Raji (cell line): ENCODE data around the gene ZBTB21.

Experiments used
- POLR2A ChIP-seq: IDR thresholded peaks from 2 replicates; pipeline ENCODE4 v1.6.1; 2011; ENCODE audit warnings: low read depth, low read length, control low read depth; ENCODE audit not compliant: insufficient read depth

ZBTB21 gene

DNA sequence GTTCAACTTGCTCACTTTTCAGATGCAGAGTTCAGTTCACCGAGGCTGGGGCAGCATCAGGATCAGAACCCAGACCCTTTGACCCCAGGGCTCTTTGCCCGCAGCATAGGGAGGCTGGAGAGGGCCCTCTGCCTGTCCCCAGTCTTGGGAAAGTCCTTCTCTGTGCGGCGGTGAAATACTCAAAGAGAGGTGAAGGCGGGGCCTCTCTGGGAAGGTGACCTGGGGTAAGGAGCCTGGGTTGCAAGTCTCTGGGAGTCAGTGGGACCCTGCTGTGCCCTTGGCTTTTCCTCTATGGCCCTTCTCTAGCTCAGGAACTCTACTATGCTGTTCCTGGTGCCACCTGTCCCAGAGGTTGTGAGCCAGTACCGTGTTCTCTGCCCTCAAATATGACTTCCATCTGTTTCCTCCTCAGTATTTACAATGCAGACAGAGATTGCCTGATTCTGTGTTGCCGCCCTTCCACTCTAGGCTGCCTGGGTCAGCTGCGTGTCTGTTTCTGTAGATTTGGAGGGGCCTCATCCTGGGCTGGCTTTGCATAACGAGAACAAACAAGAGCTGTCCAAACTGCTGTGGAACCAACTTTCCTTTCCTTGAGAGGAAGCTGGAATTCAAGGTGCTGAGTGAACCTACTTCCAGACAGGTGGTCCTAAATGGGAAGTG is 18.7 kb upstream of the ZBTB21 start:
- TF ChIP-seq POLR2A = no peak

DNA sequence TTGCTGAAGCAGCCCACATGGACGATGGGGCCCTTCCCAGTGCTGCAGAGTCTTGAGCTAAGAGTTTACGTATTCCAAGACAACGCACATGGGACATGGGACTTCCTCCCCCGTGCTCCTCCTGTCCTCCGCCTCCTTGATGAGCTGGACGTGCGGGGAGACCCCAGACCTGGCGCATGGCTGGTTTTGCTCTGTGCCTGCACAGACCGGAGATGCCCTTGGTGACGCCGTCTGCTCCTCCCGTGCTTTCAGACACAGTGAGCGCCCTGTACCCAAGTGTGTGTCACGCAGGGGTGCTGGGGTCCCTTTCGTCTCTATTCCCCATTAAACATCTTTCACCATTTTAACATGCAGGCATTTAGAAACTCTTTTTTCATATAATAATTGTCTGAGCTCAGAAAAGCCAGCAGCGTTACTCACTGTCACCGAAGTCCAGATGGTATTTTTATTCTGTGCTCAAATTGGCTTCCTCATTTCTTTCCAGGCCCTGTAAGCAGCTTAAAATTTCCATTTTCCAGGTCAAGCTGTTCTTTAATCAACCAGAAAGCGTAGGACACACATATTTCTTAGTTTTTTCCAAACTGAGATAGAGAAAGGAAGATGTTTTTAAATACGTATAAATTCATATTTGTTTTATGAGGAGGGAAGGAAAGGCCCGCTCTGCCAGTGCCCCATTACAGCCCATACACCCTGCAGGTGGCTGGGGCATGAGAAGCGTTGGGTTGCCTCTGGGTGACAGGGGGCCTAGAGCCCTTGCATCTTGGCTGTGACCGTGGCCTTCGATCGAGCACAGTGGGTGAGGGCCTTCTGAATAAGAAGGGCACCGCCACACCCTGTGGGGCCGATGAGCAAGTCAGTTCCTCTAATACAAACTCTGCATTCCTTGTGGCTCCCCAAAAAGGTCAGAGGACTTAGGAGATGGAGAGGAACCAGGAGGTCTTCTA is 17.9 kb upstream of the ZBTB21 start:
- TF ChIP-seq POLR2A = no peak

DNA sequence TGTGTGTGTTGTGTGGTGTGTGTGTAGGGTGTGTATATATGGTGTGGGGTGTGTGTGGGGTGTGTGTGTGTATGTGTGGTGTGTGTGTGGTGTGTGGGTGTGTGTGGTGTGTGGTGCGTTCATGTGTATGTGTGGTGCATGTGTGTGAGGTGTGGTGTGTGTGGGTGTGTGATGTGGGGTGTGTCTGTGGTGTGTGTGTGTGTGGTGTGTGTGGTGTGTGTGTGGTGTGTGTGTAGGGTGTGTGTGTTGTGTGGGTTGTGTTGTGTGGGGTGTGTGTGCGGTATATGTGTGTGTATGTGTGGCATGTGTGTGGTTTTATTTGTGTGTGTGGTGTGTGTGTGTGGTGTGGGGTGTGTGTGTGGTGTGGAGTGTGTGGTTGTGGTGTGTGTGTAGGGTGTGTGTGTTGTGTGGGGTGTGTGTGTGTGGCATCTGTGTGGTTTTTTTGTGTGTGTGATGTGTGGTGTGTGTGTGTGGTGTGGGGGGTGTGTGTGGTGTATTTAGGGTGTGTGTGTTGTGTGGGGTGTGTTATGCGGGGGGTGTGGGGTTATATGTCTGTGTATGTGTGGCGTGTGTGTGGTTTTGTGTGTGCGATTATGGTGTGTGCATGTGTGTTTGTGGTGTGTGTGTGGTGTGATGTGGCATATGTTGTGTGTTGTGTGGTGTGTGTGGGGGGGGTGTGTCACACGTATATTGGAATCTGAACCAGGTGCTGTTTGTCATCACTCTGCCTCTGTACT is 17.1 kb upstream of the ZBTB21 start:
- TF ChIP-seq POLR2A = no peak

DNA sequence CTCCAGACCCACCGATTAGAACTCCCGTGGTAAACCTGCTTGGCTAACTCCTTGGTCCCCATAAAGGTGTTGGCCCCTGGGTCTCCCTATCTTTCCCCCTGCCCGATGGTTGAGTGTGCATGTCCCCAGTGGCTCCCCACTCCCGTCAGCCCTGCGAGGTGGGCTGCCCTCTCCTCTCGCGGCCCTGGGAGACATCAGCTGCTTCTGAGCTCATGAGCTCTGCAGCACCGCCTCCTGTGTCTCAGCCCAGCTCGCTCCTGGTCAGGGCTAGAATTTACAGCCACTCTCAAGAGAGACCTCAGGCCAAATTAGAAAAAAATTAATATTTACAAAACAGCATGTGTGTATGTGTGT is 15.9 kb upstream of the ZBTB21 start:
- TF ChIP-seq POLR2A = no peak

DNA sequence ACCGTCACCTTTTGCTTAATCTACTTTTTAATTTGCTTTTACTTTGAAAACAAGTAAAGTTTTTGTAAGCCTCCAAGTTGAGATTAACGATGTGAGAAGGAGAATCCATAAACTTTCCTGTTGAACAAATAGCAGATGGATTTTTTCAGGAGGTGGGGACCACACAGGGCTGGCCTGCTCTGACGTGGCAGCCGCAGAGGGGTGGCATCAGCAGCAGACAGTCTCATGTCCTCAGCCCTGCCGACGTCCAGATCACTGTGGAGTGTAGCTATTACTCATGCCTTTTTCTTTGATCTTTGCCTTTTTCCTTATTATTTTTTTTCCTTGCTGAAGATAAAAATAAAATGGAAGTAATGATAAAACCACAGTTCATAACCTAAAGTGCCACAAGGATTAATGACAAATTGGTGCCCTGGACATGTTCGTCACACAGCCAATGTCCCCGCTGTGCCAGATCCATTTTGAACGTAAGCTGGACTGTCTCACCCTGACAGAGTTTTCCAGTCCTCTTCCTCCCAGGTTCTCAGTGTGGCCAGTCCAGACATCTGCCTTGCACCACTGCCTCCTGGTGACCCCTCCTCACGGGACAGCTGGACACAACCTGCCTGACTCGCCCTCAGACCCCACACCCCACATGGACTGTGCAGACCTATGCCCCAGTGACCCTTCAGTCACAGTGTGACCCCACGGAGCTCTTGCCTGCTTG is 15.4 kb upstream of the ZBTB21 start:
- no peak for TF ChIP-seq POLR2A

DNA sequence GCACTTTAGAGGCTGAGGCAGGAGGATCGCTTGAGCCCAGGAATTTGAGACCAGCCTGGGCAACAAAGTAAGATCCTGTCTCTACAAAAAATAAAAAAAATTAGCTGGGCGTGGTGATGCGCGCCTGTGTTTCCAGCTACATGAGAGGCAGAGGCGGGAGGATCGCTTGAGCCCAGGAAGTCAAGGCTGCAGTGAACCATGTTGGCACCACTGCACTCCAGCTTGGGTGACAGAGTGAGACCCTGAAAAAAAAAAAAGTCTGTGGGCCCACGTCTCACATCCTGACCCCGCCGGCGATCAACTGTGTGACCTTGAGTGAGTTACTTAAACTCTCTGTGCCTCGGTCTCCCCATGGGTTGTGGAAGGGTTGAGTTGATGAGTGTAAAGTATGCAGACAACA is 12.7 kb upstream of the ZBTB21 start:
- no peak for TF ChIP-seq POLR2A

DNA sequence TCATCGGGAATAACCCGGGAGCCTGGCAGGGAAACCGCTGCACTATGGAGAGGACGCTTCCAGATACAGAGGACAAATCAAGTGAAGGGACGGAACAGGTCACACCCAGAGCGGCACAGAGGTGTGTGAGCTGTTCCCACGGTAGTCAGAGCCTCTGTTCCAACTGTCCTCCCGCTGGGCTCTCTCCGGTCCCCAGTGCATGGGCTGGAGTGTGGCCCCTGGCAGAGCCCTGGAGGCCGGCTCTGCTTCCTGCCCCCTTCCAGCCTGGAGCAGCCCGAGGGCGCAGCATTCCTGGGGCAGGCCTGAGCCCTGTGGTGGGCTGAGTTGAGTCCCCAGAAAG is 11.9 kb upstream of the ZBTB21 start:
- TF ChIP-seq POLR2A = no peak

DNA sequence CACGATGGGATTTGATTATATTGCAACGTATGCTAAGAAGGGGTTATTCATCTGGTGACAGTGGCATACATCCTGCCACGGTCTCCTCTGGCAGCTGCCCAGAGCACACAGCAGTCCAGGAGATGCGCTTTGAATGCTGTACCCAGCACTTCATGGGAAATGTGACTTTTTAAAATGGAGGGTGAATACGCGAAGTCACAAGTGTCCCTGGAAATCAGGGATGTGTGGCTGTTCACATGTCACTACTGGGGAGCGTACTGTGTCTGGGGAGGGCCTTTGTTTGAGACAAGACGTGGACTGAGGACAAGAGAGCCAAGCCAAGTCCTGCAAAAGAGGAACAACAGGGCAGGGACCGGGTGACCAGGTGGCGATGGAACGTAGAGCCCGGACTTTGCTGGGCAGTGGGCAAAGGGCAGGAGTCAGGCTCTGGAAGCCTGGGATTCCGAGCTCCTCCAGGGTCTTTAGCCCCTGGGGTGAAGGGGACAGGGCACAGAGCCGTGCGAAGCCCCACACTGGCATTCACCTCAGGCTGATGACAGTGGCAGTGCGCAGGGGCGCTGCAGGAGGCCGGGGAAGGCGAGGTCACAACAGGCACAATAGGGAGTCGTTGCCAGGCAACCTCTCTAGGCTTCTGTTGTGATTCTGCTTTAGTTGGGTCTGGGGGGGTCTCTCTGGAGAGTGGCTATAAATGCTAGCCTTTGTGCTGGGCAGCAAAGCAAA is 11.4 kb upstream of the ZBTB21 start:
- no peak for TF ChIP-seq POLR2A

DNA sequence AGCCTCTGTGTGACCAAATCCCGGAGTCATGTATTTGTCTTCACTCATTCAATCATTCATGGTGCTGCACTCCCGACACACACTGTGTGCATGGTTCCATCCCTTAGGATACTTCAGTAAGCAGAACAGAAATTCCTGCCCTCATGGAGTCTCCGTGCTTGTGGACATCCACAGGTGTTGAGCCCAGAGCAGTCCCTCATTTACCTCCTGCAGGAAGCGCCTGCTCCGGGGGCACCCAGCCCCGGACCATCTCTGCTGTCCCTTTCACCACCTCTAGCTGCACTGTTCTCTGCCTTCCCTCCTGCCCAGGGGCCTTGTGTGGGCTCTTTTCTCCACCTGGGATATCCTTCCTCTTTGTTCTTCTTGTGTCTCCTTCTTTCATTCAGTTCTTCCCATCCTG is 9.5 kb upstream of the ZBTB21 start:
- no peak for TF ChIP-seq POLR2A

DNA sequence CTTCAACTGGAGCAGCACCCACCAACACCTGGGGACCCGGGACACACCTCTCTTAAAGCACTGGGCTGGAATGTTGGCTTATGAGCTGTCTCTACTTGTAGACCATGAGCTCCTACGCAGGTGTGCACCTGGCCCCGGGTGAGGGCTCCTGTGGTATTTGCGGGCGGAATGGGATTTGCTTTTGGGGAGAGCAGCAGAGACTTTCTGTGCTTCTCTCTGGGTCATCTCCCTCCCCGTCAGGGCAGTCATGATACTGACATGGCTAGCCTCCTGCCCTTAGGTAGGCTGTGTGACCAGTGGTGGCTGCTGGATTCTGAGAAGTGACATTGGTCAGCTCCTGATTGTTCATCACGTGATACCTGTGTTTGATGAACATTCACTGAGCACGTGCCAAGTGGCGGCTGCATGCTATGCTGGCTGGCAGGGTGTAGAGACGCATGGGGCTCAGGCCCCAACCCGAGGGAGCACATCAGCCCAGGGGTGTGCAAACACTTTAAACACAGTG is 9.0 kb upstream of the ZBTB21 start:
- TF ChIP-seq POLR2A = no peak

DNA sequence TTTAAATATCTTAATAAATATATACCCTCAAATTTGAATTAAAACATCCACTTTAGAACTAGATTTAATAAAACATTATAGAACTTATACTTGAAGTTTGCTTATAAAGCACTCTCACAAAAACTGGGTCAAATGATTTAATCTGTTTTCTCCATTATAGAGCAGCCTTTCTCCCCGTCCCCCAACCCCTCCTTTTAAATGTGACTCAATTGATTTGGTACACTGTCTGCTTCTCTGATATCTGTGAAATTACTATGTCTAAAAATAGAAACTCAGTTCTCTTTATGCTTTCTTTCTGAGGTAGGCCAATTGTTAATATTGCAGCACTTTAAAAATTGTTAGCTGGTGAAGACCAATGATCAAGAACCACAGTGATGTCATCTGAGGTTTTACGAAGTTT is 6.9 kb upstream of the ZBTB21 start:
- TF ChIP-seq POLR2A = no peak

DNA sequence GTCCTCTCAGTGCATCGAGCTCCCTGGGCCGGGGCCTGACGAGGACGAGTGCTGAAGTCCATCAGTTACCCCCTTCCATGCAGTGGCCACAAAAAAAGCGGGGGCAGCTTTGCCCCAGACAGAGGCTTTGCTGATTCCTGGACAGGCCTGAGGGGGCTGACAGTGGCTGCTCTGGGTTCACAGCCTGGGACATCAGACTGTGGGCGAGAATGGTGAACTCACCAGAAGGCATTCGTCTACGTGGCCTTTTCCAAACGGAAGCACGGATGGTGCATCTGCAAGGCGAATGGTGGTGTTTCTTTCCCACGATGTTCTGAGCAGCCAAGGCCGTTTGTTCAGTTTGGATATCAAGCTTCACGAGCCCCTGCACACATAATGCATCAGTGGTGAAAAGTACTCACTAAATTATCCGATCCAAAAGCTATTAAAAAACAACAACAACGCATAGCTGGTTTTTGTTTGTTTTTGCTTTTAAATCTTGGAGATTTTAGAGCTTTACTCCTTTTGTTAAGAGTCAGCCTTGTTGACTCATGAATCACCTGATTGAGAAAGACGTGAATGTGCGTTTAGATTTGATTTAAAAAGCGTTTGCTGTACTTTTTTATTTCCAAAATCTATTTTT is 6.3 kb upstream of the ZBTB21 start:
- TF ChIP-seq POLR2A = no peak

DNA sequence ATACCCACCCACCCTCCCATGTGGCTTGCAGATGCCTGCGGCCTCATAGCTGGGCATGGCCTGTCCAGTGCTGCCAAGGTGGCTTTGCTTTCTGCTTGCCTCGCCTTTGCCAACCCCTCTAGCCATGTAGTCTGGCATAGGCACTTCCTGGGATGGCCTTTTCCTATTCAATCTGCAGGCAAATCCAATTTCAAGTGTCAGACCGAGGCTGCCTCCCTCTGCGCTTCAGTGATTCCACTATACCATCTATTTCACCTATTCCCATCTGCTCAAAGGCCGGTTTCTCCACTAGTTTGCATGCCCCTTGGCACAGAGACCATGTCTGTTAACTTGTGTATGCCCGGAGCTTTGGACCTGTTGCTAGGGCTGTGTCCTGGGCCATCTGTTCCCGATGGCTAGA is 3.8 kb upstream of the ZBTB21 start:
- no peak for TF ChIP-seq POLR2A

DNA sequence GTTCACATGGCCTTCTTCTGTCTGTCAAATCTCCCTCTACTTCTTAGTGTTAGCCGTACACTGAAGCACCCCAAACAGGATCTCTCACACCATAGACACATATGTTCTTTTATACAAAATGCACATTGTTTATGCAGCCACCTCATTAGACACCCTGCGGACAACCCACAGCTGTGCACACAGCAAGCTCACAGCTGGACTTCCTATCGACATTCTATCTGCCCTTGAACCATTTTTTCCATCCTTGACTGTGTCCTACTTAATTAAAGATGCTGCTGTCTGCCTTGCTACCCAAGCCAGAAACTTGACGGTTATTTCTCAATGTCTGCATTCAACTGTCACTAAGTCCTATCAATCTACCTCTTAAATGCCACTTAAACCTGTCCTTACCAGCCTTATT is 3.2 kb upstream of the ZBTB21 start:
- TF ChIP-seq POLR2A = no peak
